PC-9 (cell line): ENCODE data around the gene VSIG10.

Experiments
- CTCF ChIP-seq: fragments of 200-600 bp; sonication (generic); conservative IDR thresholded peaks from 2 replicates; pipeline ENCODE4 v1.6.1; 2017; ENCODE audit warnings: mixed run types, antibody characterized with exemption, mild to moderate bottlenecking, moderate library complexity
- EZH2 ChIP-seq: fragments of 200-600 bp; sonication (generic); IDR thresholded peaks from 2 replicates; pipeline ENCODE4 v1.8.0; 2017; ENCODE audit warnings: antibody characterized with exemption, low read depth

GRCh38 chr12:118052324-118053070, 51.3 kb downstream of the VSIG10 start:
- TF ChIP-seq CTCF, result no peak
- TF ChIP-seq EZH2, result no peak
